HUES6 (cell line): Measurements from ENCODE around the gene ITM2C.

Experiments used
- H3K27ac ChIP-seq: 2 replicates; pipeline ENCODE4 v1.7.0; 2013; ENCODE audit warnings: low read depth, mild to moderate bottlenecking, low read length, inconsistent platforms
- H3K27me3 ChIP-seq: 2 replicates; pipeline ENCODE4 v1.6.1; 2013; ENCODE audit warnings: low read length; ENCODE audit not compliant: control insufficient read depth, insufficient read depth
- H3K36me3 ChIP-seq: 2 replicates; pipeline ENCODE4 v1.6.1; 2013; ENCODE audit warnings: low read length; ENCODE audit not compliant: control insufficient read depth, insufficient read depth
- H3K4me1 ChIP-seq: 2 replicates; pipeline ENCODE4 v1.6.1; 2013; ENCODE audit warnings: low read length; ENCODE audit not compliant: control insufficient read depth, insufficient read depth
- H3K4me3 ChIP-seq: 2 replicates; pipeline ENCODE4 v1.5.1; 2013; ENCODE audit warnings: low read depth, low read length
- H3K9ac ChIP-seq: one replicate; pipeline ENCODE4 v1.6.1; 2013; ENCODE audit warnings: mild to moderate bottlenecking, low read length
- H3K9me3 ChIP-seq: 2 replicates; pipeline ENCODE4 v1.6.1; 2013; ENCODE audit warnings: low read depth, low read length; ENCODE audit not compliant: control insufficient read depth, insufficient read depth

ITM2C gene

DNA sequence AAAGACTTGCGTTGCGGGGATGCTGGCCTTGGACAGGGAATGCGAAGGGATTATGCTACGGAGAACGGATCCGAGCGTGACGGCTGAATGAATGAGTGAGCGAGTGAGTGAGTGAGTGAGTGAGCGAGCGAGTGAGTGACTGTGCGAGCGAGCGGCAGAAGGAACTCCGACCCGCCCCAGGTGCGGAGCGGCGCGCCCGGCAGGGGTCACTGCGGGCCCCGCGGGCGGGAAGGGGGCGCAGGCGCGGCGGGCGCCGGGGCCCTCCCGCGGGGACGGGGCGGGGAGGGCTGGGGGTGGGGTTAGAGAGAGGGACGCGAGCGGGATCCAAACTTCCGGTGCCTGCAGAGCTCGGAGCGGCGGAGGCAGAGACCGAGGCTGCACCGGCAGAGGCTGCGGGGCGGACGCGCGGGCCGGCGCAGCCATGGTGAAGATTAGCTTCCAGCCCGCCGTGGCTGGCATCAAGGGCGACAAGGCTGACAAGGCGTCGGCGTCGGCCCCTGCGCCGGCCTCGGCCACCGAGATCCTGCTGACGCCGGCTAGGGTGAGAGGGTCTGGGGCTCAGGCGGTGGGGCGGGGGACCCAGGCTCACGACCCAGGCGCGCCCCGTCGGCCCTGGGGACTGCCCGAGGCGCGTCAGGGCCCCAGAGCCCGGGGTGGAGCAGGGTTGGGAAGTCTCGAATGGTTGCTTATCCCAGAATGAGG is at the start of gene ITM2C:
TSS of gene ITM2C (plus strand) at position 338 of the 702 bp plus-strand sequence. CDS start at position 422, 84 bp downstream.
- H3K4me3 ChIP-seq = peak within 1 kb of the TSS; percentile 84
- peak within 1 kb of the TSS; percentile 95 for H3K27ac ChIP-seq
- H3K9ac ChIP-seq = peak within 1 kb of the TSS; percentile 92
- H3K36me3 ChIP-seq = no peaks in the 10 kb centered on the region
- H3K9me3 ChIP-seq = no peaks in the 10 kb centered on the region
- peaks cover 63% of the 10 kb centered on the region for H3K4me1 ChIP-seq
- H3K27me3 ChIP-seq = peaks cover 12% of the 10 kb centered on the region

DNA sequence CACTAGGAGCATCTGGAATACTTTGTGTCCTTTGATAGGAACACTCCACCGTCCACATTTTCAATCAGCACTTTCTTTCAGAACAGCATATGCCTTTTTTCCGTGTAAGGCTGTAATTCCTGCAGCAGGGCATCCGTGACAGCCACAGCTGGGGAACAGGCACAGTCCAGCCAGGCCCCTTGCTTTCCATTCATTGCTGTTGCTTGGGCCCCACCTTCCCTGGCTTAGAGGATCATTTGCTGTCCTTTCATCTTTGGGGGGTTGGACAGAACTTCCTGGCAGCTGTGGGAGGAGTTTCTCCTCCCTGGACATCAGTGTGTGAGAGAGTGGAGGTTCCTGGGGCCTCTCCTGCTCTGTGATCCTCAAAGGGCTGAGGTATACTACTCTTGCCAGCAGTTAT is 49.7 kb upstream of the ITM2C start:
- Histone ChIP-seq H3K4me3 (no peak overlapping the region), H3K4me1 (no peaks in the 10 kb centered on the region), H3K9me3 (no peaks in the 10 kb centered on the region), H3K36me3 (peaks cover 77% of the 10 kb centered on the region), H3K27me3 (no peaks in the 10 kb centered on the region), H3K9ac (no peak overlapping the region), H3K27ac (no peak overlapping the region)

DNA sequence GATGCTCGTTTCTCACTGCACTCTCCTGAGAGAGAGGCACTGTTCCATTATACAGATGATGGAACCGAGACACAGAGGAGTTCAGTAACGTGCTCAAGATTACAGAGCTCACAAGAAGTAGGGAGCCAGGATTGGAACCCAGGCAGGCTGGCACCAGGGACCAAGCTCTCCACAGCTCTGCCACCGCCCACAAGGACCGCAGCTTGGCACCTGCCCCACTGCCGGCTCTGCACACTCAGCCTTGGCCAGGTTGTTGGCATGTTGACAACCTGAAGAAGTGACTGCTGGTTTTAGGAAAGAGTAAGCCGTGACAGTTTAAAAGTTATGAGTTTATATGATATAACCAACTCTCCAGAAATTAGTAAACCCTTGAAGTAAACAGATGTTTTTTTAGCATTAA is 48.0 kb upstream of the ITM2C start:
- Histone ChIP-seq H3K9me3 (no peaks in the 10 kb centered on the region), H3K4me3 (no peak overlapping the region), H3K36me3 (peaks cover 62% of the 10 kb centered on the region), H3K4me1 (peaks cover 4% of the 10 kb centered on the region; the same call in 1 of the 2 replicates), H3K27ac (no peak overlapping the region), H3K27me3 (no peaks in the 10 kb centered on the region), H3K9ac (no peak overlapping the region)

DNA sequence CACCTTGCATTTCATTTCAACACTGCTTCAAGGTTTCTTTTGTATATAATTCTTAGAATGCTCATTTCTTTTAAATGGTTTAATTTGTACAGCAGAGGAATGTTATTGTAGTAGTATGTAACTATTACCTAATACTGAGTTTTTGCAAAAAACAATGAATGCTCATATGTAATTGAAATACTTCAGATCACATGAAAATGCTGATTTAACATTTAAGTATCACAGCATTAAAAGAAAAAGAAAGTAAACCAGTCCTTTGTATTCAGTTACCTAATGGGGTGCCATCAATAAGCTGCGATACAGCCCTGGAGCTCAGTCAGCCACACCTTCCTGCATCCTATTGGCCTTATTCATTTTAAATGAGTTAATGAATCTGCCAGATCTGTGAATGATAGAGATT is 45.3 kb upstream of the ITM2C start:
- Histone ChIP-seq H3K9ac (no peak overlapping the region), H3K27me3 (no peaks in the 10 kb centered on the region), H3K27ac (no peak overlapping the region), H3K36me3 (peaks cover 43% of the 10 kb centered on the region), H3K4me3 (no peak overlapping the region), H3K4me1 (peaks cover 5% of the 10 kb centered on the region; the same call in 1 of the 2 replicates), H3K9me3 (no peaks in the 10 kb centered on the region)

DNA sequence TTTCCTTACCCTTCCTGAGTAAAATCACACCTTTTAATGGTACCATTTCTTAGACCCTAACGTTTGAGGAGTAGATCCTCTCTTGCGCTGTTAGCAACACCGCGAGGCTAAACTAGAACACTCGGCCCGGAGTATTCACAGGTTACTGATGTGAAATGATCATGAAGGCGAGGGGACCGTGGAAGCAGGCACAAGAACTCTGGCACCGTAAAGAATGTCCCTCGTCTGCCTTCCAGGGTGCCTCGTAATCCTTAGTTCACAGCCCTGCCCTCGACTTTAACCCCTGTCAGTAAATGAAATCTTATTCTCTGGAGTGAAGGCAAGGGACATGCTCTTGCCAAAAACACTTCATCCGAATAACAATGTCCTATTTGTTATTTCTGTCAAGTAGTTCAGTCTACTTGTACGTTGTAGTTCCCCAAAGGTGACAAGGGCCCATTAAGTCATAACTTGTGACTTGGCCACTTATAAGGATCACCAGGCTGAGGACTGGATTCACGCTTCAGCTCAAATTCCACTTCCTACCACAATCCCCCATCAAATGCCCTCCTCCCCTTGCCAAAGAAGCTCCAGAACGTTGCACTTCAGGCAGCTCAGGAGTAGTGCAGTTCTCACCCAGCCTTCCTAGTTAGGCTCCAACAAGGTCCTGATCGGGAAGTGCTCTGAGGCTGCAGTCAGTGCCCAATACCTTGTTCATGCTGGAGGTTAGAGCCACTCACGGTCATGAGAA is 43.3 kb upstream of the ITM2C start:
- H3K4me3 ChIP-seq = no peak overlapping the region
- H3K9ac ChIP-seq = no peak overlapping the region
- peaks cover 5% of the 10 kb centered on the region; the same call in 1 of the 2 replicates for H3K4me1 ChIP-seq
- H3K9me3 ChIP-seq = no peaks in the 10 kb centered on the region
- no peak overlapping the region for H3K27ac ChIP-seq
- no peaks in the 10 kb centered on the region for H3K27me3 ChIP-seq
- peaks cover 29% of the 10 kb centered on the region for H3K36me3 ChIP-seq

DNA sequence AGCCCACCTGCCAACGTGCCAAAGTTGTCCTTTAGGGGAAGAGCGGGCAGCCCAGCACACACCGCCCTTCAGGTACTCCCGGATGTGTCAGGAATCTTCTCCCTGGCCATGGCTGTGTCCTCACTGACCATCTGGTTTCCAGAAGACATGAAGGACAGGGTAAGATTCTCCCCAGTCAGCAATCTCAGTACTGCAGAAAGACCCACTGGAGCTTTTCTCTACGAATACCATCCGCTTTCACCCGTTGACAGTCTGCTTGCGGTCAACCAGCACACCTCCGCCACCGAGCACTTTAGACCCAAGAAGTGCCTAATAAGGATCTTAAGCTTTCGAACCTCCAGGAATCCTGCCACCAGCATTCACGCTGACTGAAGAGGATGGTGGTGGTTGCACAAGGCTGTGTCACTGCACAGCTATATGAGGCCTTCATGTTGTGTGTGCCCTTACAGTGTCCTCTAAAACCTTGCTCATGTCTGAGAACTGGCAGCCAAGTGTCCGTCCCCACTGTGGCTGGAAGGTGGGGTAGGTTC is 42.7 kb upstream of the ITM2C start:
- Histone ChIP-seq H3K36me3 (peaks cover 22% of the 10 kb centered on the region), H3K9ac (no peak overlapping the region)

DNA sequence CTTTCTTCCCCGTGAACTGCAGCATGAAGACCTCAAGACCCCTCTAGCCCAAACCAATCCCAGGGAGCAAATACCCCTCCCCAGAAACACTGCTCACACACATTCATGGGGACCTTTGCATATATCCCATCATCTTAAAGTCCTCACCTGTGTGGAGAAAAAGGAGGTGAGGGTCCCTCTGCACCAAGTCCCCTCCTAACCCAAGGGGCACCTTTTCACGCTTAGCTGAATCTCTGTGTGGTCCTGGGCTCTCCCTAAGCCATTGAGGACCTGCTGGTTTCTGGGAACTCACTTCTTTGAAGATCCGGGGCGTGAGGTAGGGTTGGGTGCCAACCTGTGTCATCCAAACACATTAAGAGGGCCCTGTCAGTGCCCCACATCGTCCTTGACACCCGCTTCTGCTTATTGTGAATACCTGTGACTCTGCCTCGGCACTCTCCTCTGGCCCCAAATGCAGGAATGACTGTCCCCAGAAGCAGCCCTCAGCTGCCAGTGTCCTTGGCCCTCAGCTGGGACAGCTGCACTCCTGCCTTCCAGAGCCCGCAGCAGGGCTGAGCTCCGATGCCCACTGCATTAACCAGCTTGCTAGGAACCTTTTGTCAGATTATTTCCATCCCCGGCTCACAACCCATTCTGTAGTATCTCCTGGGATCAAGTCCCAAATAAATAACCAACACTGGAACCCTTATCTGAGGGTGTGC is 41.3 kb upstream of the ITM2C start:
- peaks cover 5% of the 10 kb centered on the region; the same call in 1 of the 2 replicates for H3K4me1 ChIP-seq
- H3K9me3 ChIP-seq = no peaks in the 10 kb centered on the region
- H3K27ac ChIP-seq = no peak overlapping the region
- no peak overlapping the region for H3K9ac ChIP-seq
- H3K4me3 ChIP-seq = no peak overlapping the region
- peaks cover 3% of the 10 kb centered on the region; the same call in 1 of the 2 replicates for H3K27me3 ChIP-seq
- peaks cover 13% of the 10 kb centered on the region for H3K36me3 ChIP-seq

More for the DNA sequence above, 42.7 kb upstream of the ITM2C start:
- Histone ChIP-seq H3K4me1 (peaks cover 5% of the 10 kb centered on the region; the same call in 1 of the 2 replicates), H3K4me3 (no peak overlapping the region), H3K27me3 (peaks cover under 1% of the 10 kb centered on the region; the same call in 1 of the 2 replicates), H3K9me3 (no peaks in the 10 kb centered on the region), H3K27ac (no peak overlapping the region)

- Histone ChIP-seq H3K27me3 (peaks cover 3% of the 10 kb centered on the region; the same call in 1 of the 2 replicates), H3K9ac (no peak overlapping the region), H3K4me1 (peaks cover 5% of the 10 kb centered on the region; the same call in 1 of the 2 replicates), H3K4me3 (no peak overlapping the region), H3K9me3 (no peaks in the 10 kb centered on the region), H3K36me3 (peaks cover 2% of the 10 kb centered on the region; the same call in 1 of the 2 replicates), H3K27ac (no peak overlapping the region)
These were observed 40.2 kb upstream of the ITM2C start for GRCh38 chr2:230824406-230824978.

DNA sequence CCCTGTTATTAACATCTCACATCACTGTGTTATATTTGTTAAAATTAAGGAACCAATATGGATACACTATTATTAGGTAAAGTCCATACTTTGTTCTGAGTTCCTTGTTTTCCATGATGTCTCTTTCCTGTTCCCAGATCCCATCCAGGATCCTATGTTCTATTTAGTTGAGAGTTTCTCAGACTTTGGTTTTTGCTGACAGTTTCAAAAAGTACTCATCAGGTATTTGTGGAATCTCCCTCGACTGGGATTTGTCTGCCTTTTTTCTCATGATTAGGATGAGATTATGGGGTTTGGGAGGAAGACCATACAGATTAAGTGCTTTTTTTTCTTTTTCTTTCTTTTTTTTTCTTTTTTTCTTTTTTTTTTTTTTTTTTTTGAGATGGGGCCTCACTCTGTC is 39.4 kb upstream of the ITM2C start:
- Histone ChIP-seq H3K4me1 (peaks cover 5% of the 10 kb centered on the region; the same call in 1 of the 2 replicates), H3K9me3 (no peaks in the 10 kb centered on the region), H3K4me3 (no peak overlapping the region), H3K27ac (no peak overlapping the region), H3K9ac (no peak overlapping the region), H3K27me3 (peaks cover 3% of the 10 kb centered on the region; the same call in 1 of the 2 replicates), H3K36me3 (no peaks in the 10 kb centered on the region)

DNA sequence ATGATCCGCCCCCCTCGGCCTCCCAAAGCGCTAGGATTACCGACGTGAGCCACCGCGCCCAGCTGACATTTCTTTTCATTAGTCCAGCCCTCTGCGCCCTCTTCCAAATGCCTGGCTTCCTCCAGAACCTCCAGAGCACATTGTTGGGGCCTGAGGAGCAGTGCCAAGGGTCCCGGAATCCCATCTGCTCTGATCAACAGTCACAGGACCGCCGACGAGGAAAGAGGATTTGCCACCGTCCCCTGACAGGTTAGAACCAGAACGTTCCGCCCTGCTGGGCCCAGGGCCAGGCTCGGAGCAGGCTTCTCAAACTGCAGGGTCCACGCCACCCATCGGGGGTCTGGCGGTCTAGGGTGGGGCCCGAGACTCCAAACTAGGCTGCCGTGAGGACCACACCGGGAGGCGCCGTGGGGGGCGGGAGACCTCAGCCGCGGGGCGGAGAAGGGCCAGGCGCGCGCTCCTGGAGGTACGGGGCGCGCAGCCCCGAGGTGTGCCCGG is 36.9 kb upstream of the ITM2C start:
- Histone ChIP-seq H3K9me3 (no peaks in the 10 kb centered on the region), H3K4me1 (no peaks in the 10 kb centered on the region), H3K4me3 (peak overlapping the region; percentile 44; the same call in 1 of the 2 replicates), H3K27me3 (peaks cover 3% of the 10 kb centered on the region; the same call in 1 of the 2 replicates), H3K36me3 (no peaks in the 10 kb centered on the region), H3K27ac (no peak overlapping the region), H3K9ac (no peak overlapping the region)
